OCI-LY7 (cell line): ENCODE measurements around the gene DMD. TPM values are rescaled to one million over a fixed set of nuclear protein-coding genes. Genes with fewer than 3 reads are reported as not detected.

Source experiments
- BruUV-seq: library from RNA; stranded (reverse); fragments of 400-500 nt; replicated peaks from 2 replicates; lab custom pipeline; 2021; lab: Mats Ljungman, UMichigan
- CTCF ChIA-PET: fragments of 300-600 bp; sonication (Branson Sonifier 250); formaldehyde crosslinking; loops from one replicate; lab custom pipeline; 2022; ENCODE audit warnings: antibody characterized with exemption; ENCODE audit not compliant: unreplicated experiment; lab: Charles Lee
- POLR2A ChIA-PET: fragments of 300-600 bp; sonication (Branson Sonifier 250); formaldehyde crosslinking; loops from one replicate; lab custom pipeline; 2022; ENCODE audit warnings: antibody characterized with exemption; lab: Charles Lee
- DNase-seq: peaks from one replicate; pipeline ENCODE4 v3.0.0-alpha.2; 2015; ENCODE audit warnings: low spot score
- H2AFZ ChIP-seq: fragments of 200-600 bp; sonication (generic), shearing (Covaris generic); 2 replicates; pipeline ENCODE4 v1.6.1; 2014; ENCODE audit warnings: mild to moderate bottlenecking, antibody characterized with exemption, low read length, moderate library complexity
- H3K27ac ChIP-seq: fragments of 200-600 bp; sonication (generic); 2 replicates; pipeline ENCODE4 v1.5.1; 2014; ENCODE audit warnings: mixed run types, low read depth, mild to moderate bottlenecking, moderate library complexity, low read length, inconsistent platforms; ENCODE audit not compliant: poor library complexity, severe bottlenecking
- H3K36me3 ChIP-seq: fragments of 200-600 bp; sonication (generic); 2 replicates; pipeline ENCODE4 v1.6.1; 2014; ENCODE audit warnings: mild to moderate bottlenecking, antibody characterized with exemption, low read length, moderate library complexity, mixed read lengths; ENCODE audit not compliant: insufficient read depth
- H3K4me1 ChIP-seq: fragments of 200-600 bp; sonication (generic); 2 replicates; pipeline ENCODE4 v1.5.1; 2014; ENCODE audit warnings: mild to moderate bottlenecking, low read length; ENCODE audit not compliant: insufficient read depth, poor library complexity, severe bottlenecking
- H3K4me2 ChIP-seq: fragments of 200-600 bp; sonication (generic); 2 replicates; pipeline ENCODE4 v1.6.1; 2014; ENCODE audit warnings: mild to moderate bottlenecking, low read length
- H3K4me3 ChIP-seq: fragments of 200-600 bp; sonication (generic); 2 replicates; pipeline ENCODE4 v1.5.1; 2014; ENCODE audit warnings: mild to moderate bottlenecking, low read depth, low read length; ENCODE audit not compliant: poor library complexity, severe bottlenecking
- H3K79me2 ChIP-seq: fragments of 200-600 bp; sonication (generic); 2 replicates; pipeline ENCODE4 v1.6.1; 2016; ENCODE audit warnings: low read depth, mild to moderate bottlenecking, low read length, moderate library complexity, mixed read lengths; ENCODE audit not compliant: insufficient read depth
- H3K9me2 ChIP-seq: fragments of 200-600 bp; sonication (generic); 2 replicates; pipeline ENCODE4 v1.6.1; 2016; ENCODE audit warnings: mild to moderate bottlenecking, low read length, mixed read lengths; ENCODE audit not compliant: insufficient read depth
- H3K9me3 ChIP-seq: fragments of 200-600 bp; sonication (generic); 2 replicates; pipeline ENCODE4 v1.6.1; 2014; ENCODE audit warnings: mild to moderate bottlenecking, mixed run types, low read length, mixed read lengths
- H4K20me1 ChIP-seq: fragments of 200-600 bp; sonication (generic); 2 replicates; pipeline ENCODE4 v1.6.1; 2014; ENCODE audit warnings: mild to moderate bottlenecking, antibody characterized with exemption, low read length, moderate library complexity, mixed read lengths; ENCODE audit not compliant: insufficient read depth
- CTCF ChIP-seq: fragments of 200-600 bp; sonication (generic); conservative IDR thresholded peaks from 2 replicates; pipeline ENCODE4 v1.5.1; 2014; ENCODE audit warnings: mild to moderate bottlenecking, antibody characterized with exemption, low read length, moderate library complexity, mixed read lengths
- EZH2phosphoT487 ChIP-seq: fragments of 200-600 bp; sonication (generic); IDR thresholded peaks from 2 replicates; pipeline ENCODE4 v1.6.1; 2018; ENCODE audit warnings: low read depth, borderline replicate concordance, mild to moderate bottlenecking, mixed run types, antibody characterized with exemption, low read length, moderate library complexity, mixed read lengths
- intact Hi-C: fragments of 100-400 bp; cut with micrococcal nuclease; formaldehyde crosslinking; loops from one replicate; pipeline ENCODE4 v1.10.0; 2022; ENCODE audit not compliant: unreplicated experiment
- total RNA-seq, 2 experiments: library from RNA; depleted of rRNA in 1 of 2; stranded (reverse); fragments of >200 nt in 1 of 2; shearing (Covaris generic) in 1 of 2; gene quantifications; 2 replicates each; pipeline ENCODE4 v1.2.3, GENCODE V29; 2014 to 2022

Gene DMD
- total RNA-seq, 2 experiments from 2014 or later = 20.5 to 61.4 TPM

- no peaks in the 10 kb centered on the region for H3K4me1 ChIP-seq
- BruUV-seq = no TSS peak
- TF ChIP-seq EZH2phosphoT487 (no peak), CTCF (no peak)
- CTCF ChIA-PET = no interaction called here
- no peaks in the 10 kb centered on the region for H4K20me1 ChIP-seq
- intact Hi-C loops = no loop called here
- H3K4me3 ChIP-seq = no peak overlapping the region
- POLR2A ChIA-PET = no interaction called here
- H2AFZ ChIP-seq = no peak overlapping the region
- H3K27ac ChIP-seq = no peak overlapping the region
- DNase-seq = no peak
- no peaks in the 10 kb centered on the region for H3K79me2 ChIP-seq
- H3K4me2 ChIP-seq = no peak overlapping the region
- no peaks in the 10 kb centered on the region for H3K36me3 ChIP-seq
- H3K9me2 ChIP-seq = no peaks in the 10 kb centered on the region
- H3K9me3 ChIP-seq = no peaks in the 10 kb centered on the region
Observed at GRCh38 chrX:31889088-31889487, 1322.3 kb downstream of the DMD start.

- H3K4me1 ChIP-seq = no peaks in the 10 kb centered on the region
- no peaks in the 10 kb centered on the region for H3K9me3 ChIP-seq
- no peak for DNase-seq
- no peaks in the 10 kb centered on the region for H3K36me3 ChIP-seq
- no peaks in the 10 kb centered on the region for H3K79me2 ChIP-seq
- H3K9me2 ChIP-seq = no peaks in the 10 kb centered on the region
- no peak overlapping the region for H2AFZ ChIP-seq
- H3K27ac ChIP-seq = no peak overlapping the region
- TF ChIP-seq CTCF = no peak
- TF ChIP-seq EZH2phosphoT487 = no peak
- BruUV-seq = no TSS peak
- ChIA-PET CTCF (no interaction called here), POLR2A (no interaction called here)
- intact Hi-C loops = no loop called here
- no peaks in the 10 kb centered on the region for H4K20me1 ChIP-seq
- no peak overlapping the region for H3K4me3 ChIP-seq
- no peak overlapping the region for H3K4me2 ChIP-seq
Observed at GRCh38 chrX:31884535-31884934, 1326.8 kb downstream of the DMD start.

GRCh38 chrX:31872007-31872406, 1339.3 kb downstream of the DMD start:
- POLR2A ChIA-PET = no interaction called here
- no TSS peak for BruUV-seq

More at GRCh38 chrX:31872007-31872406, 1339.3 kb downstream of the DMD start:
- H3K27ac ChIP-seq = no peak overlapping the region
- no peaks in the 10 kb centered on the region for H3K79me2 ChIP-seq
- no peaks in the 10 kb centered on the region for H4K20me1 ChIP-seq
- CTCF ChIA-PET = no interaction called here
- H3K4me1 ChIP-seq = no peaks in the 10 kb centered on the region
- H2AFZ ChIP-seq = no peak overlapping the region
- H3K4me2 ChIP-seq = no peak overlapping the region
- no peak for DNase-seq
- no peak overlapping the region for H3K4me3 ChIP-seq
- intact Hi-C loops = no loop called here
- TF ChIP-seq CTCF (no peak), EZH2phosphoT487 (no peak)
- H3K9me3 ChIP-seq = no peaks in the 10 kb centered on the region
- no peaks in the 10 kb centered on the region for H3K36me3 ChIP-seq
- no peaks in the 10 kb centered on the region for H3K9me2 ChIP-seq
